HG02884 (cell line): ENCODE data around the gene GALNTL6.

Experiments used
- ATAC-seq: cut with Tn5 transposase; IDR thresholded peaks from one replicate; pipeline ENCODE4 v1.9.1; 2021; ENCODE audit warnings: mild to moderate bottlenecking, moderate library complexity; ENCODE audit not compliant: unreplicated experiment

GALNTL6 gene

GRCh38 chr4:172515266-172515879 is 702.2 kb downstream of the GALNTL6 start:
- no peak for ATAC-seq

GRCh38 chr4:172517391-172517790 is 704.2 kb downstream of the GALNTL6 start:
- ATAC-seq = no peak

GRCh38 chr4:172521248-172521647 is 708.0 kb downstream of the GALNTL6 start:
- no peak for ATAC-seq

GRCh38 chr4:172521680-172522079 is 708.5 kb downstream of the GALNTL6 start:
- ATAC-seq = no peak

- ATAC-seq = no peak
Measured at GRCh38 chr4:172543249-172543648, 730.0 kb downstream of the GALNTL6 start.

GRCh38 chr4:172546782-172547181 is 733.6 kb downstream of the GALNTL6 start:
- peak; percentile 86 for ATAC-seq

GRCh38 chr4:172547724-172548123 is 734.5 kb downstream of the GALNTL6 start:
- ATAC-seq = no peak

GRCh38 chr4:172553216-172553615 is 740.0 kb downstream of the GALNTL6 start:
- no peak for ATAC-seq

- ATAC-seq = no peak
Measured at GRCh38 chr4:172554588-172554987, 741.4 kb downstream of the GALNTL6 start.

- ATAC-seq = no peak
Measured at GRCh38 chr4:172555725-172556124, 742.5 kb downstream of the GALNTL6 start.

- no peak for ATAC-seq
Measured at GRCh38 chr4:172573899-172574298, 760.7 kb downstream of the GALNTL6 start.

- ATAC-seq = no peak
Measured at GRCh38 chr4:172578712-172579111, 765.5 kb downstream of the GALNTL6 start.

- ATAC-seq = no peak
Measured at GRCh38 chr4:172584816-172585215, 771.6 kb downstream of the GALNTL6 start.

GRCh38 chr4:172596206-172596605 is 783.0 kb downstream of the GALNTL6 start:
- no peak for ATAC-seq

- no peak for ATAC-seq
Measured at GRCh38 chr4:172599554-172599953, 786.4 kb downstream of the GALNTL6 start.

- ATAC-seq = no peak
Measured at GRCh38 chr4:172601195-172601594, 788.0 kb downstream of the GALNTL6 start.

- no peak for ATAC-seq
Measured at GRCh38 chr4:172619218-172619617, 806.0 kb downstream of the GALNTL6 start.

GRCh38 chr4:172619798-172620197 is 806.6 kb downstream of the GALNTL6 start:
- no peak for ATAC-seq

- no peak for ATAC-seq
Measured at GRCh38 chr4:172628263-172628662, 815.1 kb downstream of the GALNTL6 start.

- ATAC-seq = no peak
Measured at GRCh38 chr4:172630280-172630679, 817.1 kb downstream of the GALNTL6 start.

- ATAC-seq = no peak
Measured at GRCh38 chr4:172631832-172632231, 818.6 kb downstream of the GALNTL6 start.

GRCh38 chr4:172648471-172648870 is 835.3 kb downstream of the GALNTL6 start:
- ATAC-seq = no peak

GRCh38 chr4:172649143-172649542 is 835.9 kb downstream of the GALNTL6 start:
- no peak for ATAC-seq
